Vagina (tissue), 2 donors: ENCODE results near the gene FCN1.

Experiments
- CTCF ChIP-seq, 3 experiments: fragments of 450-650 bp in 2 of 3; fragments of 200-600 bp in 1 of 3; sonication (generic) in 1 of 3; IDR thresholded peaks; one replicate each; pipeline ENCODE4 v1.5.1; 2017 to 2019; ENCODE audit warnings: antibody characterized with exemption in 3 of 3, mild to moderate bottlenecking in 2 of 3, moderate library complexity in 2 of 3
- POLR2AphosphoS5 ChIP-seq, 2 donors: sonication (generic); formaldehyde crosslinking; IDR thresholded peaks; one replicate each; pipeline ENCODE4 v1.9.0; 2017; ENCODE audit warnings: antibody characterized with exemption in 2 of 2, mild to moderate bottlenecking in 2 of 2, low read depth in 1 of 2; ENCODE audit not compliant: insufficient read depth in 1 of 2

DNA sequence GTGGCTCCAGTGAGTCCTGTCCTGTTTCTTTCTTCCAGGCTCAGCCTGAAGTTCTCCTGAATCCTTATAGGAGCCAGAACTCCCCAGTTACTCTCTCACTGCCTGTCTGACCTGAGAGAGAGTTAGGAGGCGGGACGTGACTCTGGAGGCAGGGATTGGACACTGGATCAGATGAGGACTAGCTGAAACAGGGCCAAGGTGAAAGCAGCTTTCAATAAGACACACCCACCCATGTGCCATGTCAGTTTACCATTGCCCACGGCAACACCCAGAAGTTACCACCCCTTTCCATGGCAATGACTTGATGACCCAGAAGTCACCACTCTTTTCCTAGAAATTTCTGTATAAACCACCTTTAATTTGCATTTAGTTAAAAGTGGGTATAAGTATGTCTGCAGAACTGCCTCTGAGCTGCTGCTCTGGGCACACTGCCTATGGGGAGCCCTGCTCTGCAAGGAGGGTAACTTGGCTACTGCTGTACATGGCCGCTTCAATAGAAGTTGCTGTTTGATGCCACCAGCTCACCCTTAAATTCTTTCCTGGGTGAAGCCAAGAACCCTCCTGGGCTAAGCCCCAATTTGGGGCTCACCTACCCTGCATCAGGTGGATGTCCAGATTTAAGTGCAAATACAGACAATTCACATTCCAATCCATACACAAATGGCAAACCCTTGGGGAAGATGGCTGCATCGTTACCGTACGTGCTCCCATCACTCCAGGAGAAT, 23.4 kb downstream of the FCN1 start:
- no peak for TF ChIP-seq POLR2AphosphoS5 (IDR thresholded peaks at IDR 0.05; ENCODE audit: insufficient read depth in 1 of 2, low read depth in 1 of 2)
- no peak for TF ChIP-seq CTCF (IDR thresholded peaks at IDR 0.05)
